CMK (cell line): ENCODE data around the gene NTM.
A peak's percentile ranks its signal among the peaks of the same experiment; 100 is the strongest.

Experiments
- DNase-seq: peaks from one replicate; pipeline ENCODE4 v3.0.0-alpha.2; 2010; ENCODE audit warnings: low read depth

The NTM gene

GRCh38 chr11:131687291-131688047 lies 317.1 kb downstream of the NTM start:
- DNase-seq = no peak

GRCh38 chr11:131688048-131688693 lies 317.8 kb downstream of the NTM start:
- DNase-seq = peak; percentile 41

- no peak for DNase-seq
Observed at GRCh38 chr11:131689049-131689925, 318.9 kb downstream of the NTM start.

GRCh38 chr11:131690362-131690761 lies 319.9 kb downstream of the NTM start:
- no peak for DNase-seq

GRCh38 chr11:131690776-131691175 lies 320.4 kb downstream of the NTM start:
- no peak for DNase-seq

GRCh38 chr11:131691181-131692041 lies 321.0 kb downstream of the NTM start:
- no peak for DNase-seq

GRCh38 chr11:131692151-131692550 lies 321.7 kb downstream of the NTM start:
- no peak for DNase-seq

GRCh38 chr11:131692961-131693360 lies 322.5 kb downstream of the NTM start:
- no peak for DNase-seq

- no peak for DNase-seq
Observed at GRCh38 chr11:131693756-131694155, 323.3 kb downstream of the NTM start.

- peak; percentile 44 for DNase-seq
Observed at GRCh38 chr11:131694526-131695424, 324.4 kb downstream of the NTM start.

- no peak for DNase-seq
Observed at GRCh38 chr11:131695889-131696429, 325.5 kb downstream of the NTM start.

GRCh38 chr11:131696690-131697089 lies 326.3 kb downstream of the NTM start:
- DNase-seq = no peak

- DNase-seq = no peak
Observed at GRCh38 chr11:131703311-131703710, 332.9 kb downstream of the NTM start.

GRCh38 chr11:131704682-131705081 lies 334.3 kb downstream of the NTM start:
- DNase-seq = no peak

GRCh38 chr11:131710511-131710910 lies 340.1 kb downstream of the NTM start:
- no peak for DNase-seq

- no peak for DNase-seq
Observed at GRCh38 chr11:131712897-131713296, 342.5 kb downstream of the NTM start.

- no peak for DNase-seq
Observed at GRCh38 chr11:131713529-131714134, 343.2 kb downstream of the NTM start.

- DNase-seq = no peak
Observed at GRCh38 chr11:131717616-131718015, 347.2 kb downstream of the NTM start.

- DNase-seq = no peak
Observed at GRCh38 chr11:131723088-131723487, 352.7 kb downstream of the NTM start.

- DNase-seq = no peak
Observed at GRCh38 chr11:131724436-131724975, 354.1 kb downstream of the NTM start.
